Measurements from ENCODE around the gene CRIP2. TPM values are rescaled to one million over a fixed set of nuclear protein-coding genes. Genes with fewer than 3 reads are reported as not detected.

The CRIP2 gene
- total RNA-seq, 1 donor from 2014 or later, result 71.8 TPM

Other genes with a start within 250 kb of the CRIP2 start
- 23.8 and 25.1 TPM in 2 replicates for gene BTBD6, start 226.3 kb upstream of the CRIP2 start, total RNA-seq
- 20.5 and 21.5 TPM in 2 replicates for gene BRF1, start 173.8 kb upstream of the CRIP2 start, total RNA-seq
- gene PACS2, start 160.1 kb upstream of the CRIP2 start, total RNA-seq, result 49.7 and 51.0 TPM in 2 replicates
- gene TEX22, start 76.3 kb upstream of the CRIP2 start, total RNA-seq, result 1.2 and 2.5 TPM in 2 replicates
- gene MTA1, start 55.0 kb upstream of the CRIP2 start, total RNA-seq, result 93.7 and 111 TPM in 2 replicates
- 21.3 and 29.5 TPM in 2 replicates for gene CRIP1, start 12.1 kb downstream of the CRIP2 start, total RNA-seq
- gene TEDC1, start 16.4 kb downstream of the CRIP2 start, total RNA-seq, result 4.0 and 5.5 TPM in 2 replicates
- gene TMEM121, start 51.8 kb downstream of the CRIP2 start, total RNA-seq, result 4.0 and 5.2 TPM in 2 replicates